Measurements from ENCODE around the gene CDH13. TPM values are rescaled to one million over a fixed set of nuclear protein-coding genes. Genes with fewer than 3 reads are reported as not detected.

The CDH13 gene
- total RNA-seq, 1 donor from 2014 or later = not detected

GRCh38 chr16:82987767-82988166, 361.0 kb downstream of the CDH13 start:
- no peaks in the 10 kb centered on the region for H3K4me1 Mint-ChIP-seq
- H3K4me3 Mint-ChIP-seq = no peak overlapping the region
- no peak for TF ChIP-seq CTCF (IDR thresholded peaks at IDR 0.05)
- ATAC-seq (ENCODE audit: low read depth) (no peak), DNase-seq (no peak)
- no peak overlapping the region for H3K27ac Mint-ChIP-seq
- H3K27me3 Mint-ChIP-seq = no peaks in the 10 kb centered on the region
- ChIA-PET CTCF (no interaction called here), POLR2A (no interaction called here)
- intact Hi-C loops (cut with micrococcal nuclease) = no loop called here
- H3K36me3 Mint-ChIP-seq (ENCODE audit: low read depth) = no peaks in the 10 kb centered on the region
- no peaks in the 10 kb centered on the region for H3K9me3 Mint-ChIP-seq

GRCh38 chr16:82990155-82990554, 363.4 kb downstream of the CDH13 start:
- no peaks in the 10 kb centered on the region for H3K27me3 Mint-ChIP-seq
- no peaks in the 10 kb centered on the region for H3K9me3 Mint-ChIP-seq
- no peak overlapping the region for H3K27ac Mint-ChIP-seq
- no peaks in the 10 kb centered on the region for H3K4me1 Mint-ChIP-seq
- POLR2A ChIA-PET = no interaction called here
- no peak for ATAC-seq (ENCODE audit: low read depth)
- no peak overlapping the region for H3K4me3 Mint-ChIP-seq
- DNase-seq = no peak
- no peak for TF ChIP-seq CTCF (IDR thresholded peaks at IDR 0.05)
- intact Hi-C loops (cut with micrococcal nuclease) = no loop called here
- no peaks in the 10 kb centered on the region for H3K36me3 Mint-ChIP-seq (ENCODE audit: low read depth)
- CTCF ChIA-PET = no interaction called here

GRCh38 chr16:82991410-82991809, 364.6 kb downstream of the CDH13 start:
- Mint-ChIP-seq H3K36me3 (ENCODE audit: low read depth) (no peaks in the 10 kb centered on the region), H3K27me3 (no peaks in the 10 kb centered on the region), H3K9me3 (no peaks in the 10 kb centered on the region), H3K4me1 (no peaks in the 10 kb centered on the region), H3K27ac (no peak overlapping the region), H3K4me3 (no peak overlapping the region)
- ChIA-PET POLR2A (no interaction called here), CTCF (no interaction called here)
- intact Hi-C loops (cut with micrococcal nuclease) = no loop called here
- TF ChIP-seq CTCF (IDR thresholded peaks at IDR 0.05) = no peak
- DNase-seq (no peak), ATAC-seq (ENCODE audit: low read depth) (no peak)

- TF ChIP-seq CTCF (IDR thresholded peaks at IDR 0.05) = no peak
- no peak overlapping the region for H3K4me3 Mint-ChIP-seq
- H3K27ac Mint-ChIP-seq = no peak overlapping the region
- H3K4me1 Mint-ChIP-seq = no peaks in the 10 kb centered on the region
- H3K9me3 Mint-ChIP-seq = no peaks in the 10 kb centered on the region
- no peak for DNase-seq
- no peak for ATAC-seq (ENCODE audit: low read depth)
- H3K36me3 Mint-ChIP-seq (ENCODE audit: low read depth) = no peaks in the 10 kb centered on the region
- intact Hi-C loops (cut with micrococcal nuclease) = no loop called here
- H3K27me3 Mint-ChIP-seq = no peaks in the 10 kb centered on the region
- POLR2A ChIA-PET = no interaction called here
- CTCF ChIA-PET = no interaction called here
Observed at GRCh38 chr16:82991966-82992675, 365.4 kb downstream of the CDH13 start.

GRCh38 chr16:82992786-82993185, 366.0 kb downstream of the CDH13 start:
- no peak overlapping the region for H3K27ac Mint-ChIP-seq
- H3K4me1 Mint-ChIP-seq = no peaks in the 10 kb centered on the region
- H3K4me3 Mint-ChIP-seq = no peak overlapping the region
- no peak for DNase-seq
- no peak for TF ChIP-seq CTCF (IDR thresholded peaks at IDR 0.05)
- intact Hi-C loops (cut with micrococcal nuclease) = no loop called here
- H3K36me3 Mint-ChIP-seq (ENCODE audit: low read depth) = no peaks in the 10 kb centered on the region
- ChIA-PET POLR2A (no interaction called here), CTCF (no interaction called here)
- no peaks in the 10 kb centered on the region for H3K27me3 Mint-ChIP-seq
- H3K9me3 Mint-ChIP-seq = no peaks in the 10 kb centered on the region
- no peak for ATAC-seq (ENCODE audit: low read depth)

Data from activated B cell treated with CpG ODN at 0.5 μM for 24 hours (primary cell).